GM12878 (cell line): ENCODE measurements around the gene PODXL2. TPM values are rescaled to one million over a fixed set of nuclear protein-coding genes. Genes with fewer than 3 reads are reported as not detected.

Experiments used
- ATAC-seq: fragments of 200-7000 bp; cut with Tn5 transposase; 3 replicates; pipeline ENCODE4 v1.9.1; 2020; ENCODE audit warnings: mild to moderate bottlenecking, moderate library complexity
- BruUV-seq: library from RNA; stranded (reverse); fragments of 400-500 nt; replicated peaks from 2 replicates; lab custom pipeline; 2021; lab: Mats Ljungman, UMichigan
- CTCF ChIA-PET: fragments of 300-600 bp; sonication (Branson Sonifier 250); formaldehyde crosslinking; extraction: SDS; loops from one replicate; lab custom pipeline; 2021; ENCODE audit warnings: inconsistent platforms; lab: Yijun Ruan, JAX
- POLR2A ChIA-PET: fragments of 350-600 bp; formaldehyde crosslinking; extraction: SDS; loops from one replicate; lab custom pipeline; 2021; ENCODE audit warnings: inconsistent platforms; lab: Charles Lee
- RAD21 ChIA-PET: fragments of 300-600 bp; sonication (Branson Sonifier 250); formaldehyde crosslinking; loops from one replicate; lab custom pipeline; 2023; ENCODE audit warnings: antibody characterized with exemption; ENCODE audit not compliant: unreplicated experiment; lab: Charles Lee
- SMC1A ChIA-PET: fragments of 300-600 bp; sonication (Branson Sonifier 250); formaldehyde crosslinking; loops from one replicate; lab custom pipeline; 2023; ENCODE audit not compliant: unreplicated experiment, uncharacterized antibody; lab: Charles Lee
- DNase-seq: peaks from one replicate; pipeline ENCODE4 v3.0.0-alpha.2; 2011; ENCODE audit warnings: low read depth, low spot score
- FAIRE-seq: peaks from 3 replicates; lab custom pipeline; 2011; peaks lifted over from hg19 to GRCh38; lab: Jason Lieb, UNC
- H2AFZ ChIP-seq: 2 replicates; pipeline ENCODE4 v1.6.0; 2011; ENCODE audit warnings: low read depth, low read length, control low read depth; ENCODE audit not compliant: control insufficient read depth
- H3K27ac ChIP-seq: 2 replicates; pipeline ENCODE4 v1.5.1; 2011; ENCODE audit warnings: control low read depth; ENCODE audit not compliant: control insufficient read depth, insufficient read depth
- H3K27me3 ChIP-seq, 2 experiments: replicated peaks in 1 of 2; 2 replicates each; pipeline versions ENCODE4 v1.6.0 to v1.6.1; 2011; ENCODE audit warnings: low read length in 1 of 2; ENCODE audit not compliant: control insufficient read depth in 2 of 2, insufficient read depth in 2 of 2
- H3K36me3 ChIP-seq, 2 experiments: 2 replicates each; pipeline ENCODE4 v1.5.1; 2011; ENCODE audit warnings: low read length in 1 of 2; ENCODE audit not compliant: control insufficient read depth in 2 of 2, insufficient read depth in 2 of 2
- H3K4me1 ChIP-seq: 2 replicates; pipeline ENCODE4 v1.6.1; 2011; ENCODE audit warnings: mild to moderate bottlenecking, low read length, moderate library complexity, mixed read lengths; ENCODE audit not compliant: control insufficient read depth, insufficient read depth
- H3K4me2 ChIP-seq: 2 replicates; pipeline ENCODE4 v1.6.0; 2011; ENCODE audit warnings: control low read depth; ENCODE audit not compliant: control insufficient read depth, insufficient read depth
- H3K4me3 ChIP-seq: fragments of 200-600 bp; sonication (generic); 2 replicates; pipeline ENCODE4 v1.5.1; 2016
- H3K79me2 ChIP-seq: 2 replicates; pipeline ENCODE4 v1.6.0; 2011; ENCODE audit warnings: low read length; ENCODE audit not compliant: control insufficient read depth, insufficient read depth
- H3K9ac ChIP-seq: 2 replicates; pipeline ENCODE4 v1.8.0; 2011; ENCODE audit warnings: low read length, control low read depth, mixed read lengths; ENCODE audit not compliant: control insufficient read depth, insufficient read depth
- H3K9me3 ChIP-seq: replicated peaks from 3 replicates; pipeline ENCODE4 v1.5.1; 2011; ENCODE audit warnings: mild to moderate bottlenecking, low read length; ENCODE audit not compliant: control insufficient read depth, insufficient read depth
- H4K20me1 ChIP-seq: 2 replicates; pipeline ENCODE4 v1.6.0; 2011; ENCODE audit not compliant: control insufficient read depth, insufficient read depth
- CBFB ChIP-seq: IDR thresholded peaks from 2 replicates; pipeline ENCODE4 v1.6.1; 2016; ENCODE audit warnings: antibody characterized with exemption, low read depth
- JUND ChIP-seq: IDR thresholded peaks from 2 replicates; pipeline ENCODE4 v1.6.1; 2012; ENCODE audit warnings: low read depth, mild to moderate bottlenecking, low read length, improper control_type of control experiment, moderate library complexity
- NFYB ChIP-seq: IDR thresholded peaks from 2 replicates; pipeline ENCODE4 v1.6.1; 2011; ENCODE audit warnings: low read depth, mild to moderate bottlenecking, low read length, improper control_type of control experiment, moderate library complexity; ENCODE audit not compliant: insufficient read depth
- NKRF ChIP-seq: fragments of 450-650 bp; conservative IDR thresholded peaks from 2 replicates; pipeline ENCODE4 v1.6.1; 2017; ENCODE audit warnings: mild to moderate bottlenecking, moderate library complexity
- PAX5 ChIP-seq: IDR thresholded peaks from 2 replicates; pipeline ENCODE4 v1.6.1; 2011; ENCODE audit warnings: low read depth, low read length, borderline replicate concordance
- PBX3 ChIP-seq: IDR thresholded peaks from 2 replicates; pipeline ENCODE4 v1.6.1; 2011; ENCODE audit warnings: mild to moderate bottlenecking, low read depth, low read length, moderate library complexity; ENCODE audit not compliant: insufficient replicate concordance
- RELB ChIP-seq: fragments of 450-650 bp; IDR thresholded peaks from 2 replicates; pipeline ENCODE4 v1.6.1; 2017; ENCODE audit warnings: low read depth, mild to moderate bottlenecking, moderate library complexity
- SIX5 ChIP-seq: IDR thresholded peaks from 2 replicates; pipeline ENCODE4 v1.6.1; 2011; ENCODE audit warnings: mild to moderate bottlenecking, low read depth, low read length, moderate library complexity; ENCODE audit not compliant: severe bottlenecking
- STAT1 ChIP-seq: fragments of 450-650 bp; conservative IDR thresholded peaks from 2 replicates; pipeline ENCODE4 v1.6.1; 2014; ENCODE audit warnings: antibody characterized with exemption, mild to moderate bottlenecking
- WRNIP1 ChIP-seq: IDR thresholded peaks from 2 replicates; pipeline ENCODE4 v1.6.1; 2011; ENCODE audit warnings: low read depth, low read length, improper control_type of control experiment, borderline replicate concordance
- ZBTB40 ChIP-seq: fragments of 450-650 bp; IDR thresholded peaks from 2 replicates; pipeline ENCODE4 v1.6.1; 2016; ENCODE audit warnings: mild to moderate bottlenecking, moderate library complexity, borderline replicate concordance
- ZNF24 ChIP-seq: fragments of 450-650 bp; IDR thresholded peaks from 2 replicates; pipeline ENCODE4 v1.6.1; 2017; ENCODE audit warnings: antibody characterized with exemption, mild to moderate bottlenecking
- WGBS: methylation state at CpG from one replicate; pipeline ENCODE4 v1.1.6; 2016; ENCODE audit warnings: low lambda C conversion rate; ENCODE audit not compliant: insufficient replicate concordance, insufficient coverage; ENCODE audit errors: missing lambda C conversion rate; 5-methylcytosine and 5-hydroxymethylcytosine counted together
- in situ Hi-C: fragments of 300-500 bp; cut with MboI; formaldehyde crosslinking; loops from 9 replicates; pipeline ENCODE4 v1.14.3; 2018; ENCODE audit warnings: mixed read lengths
- intact Hi-C: fragments of 100-400 bp; cut with micrococcal nuclease; formaldehyde crosslinking; loops from one replicate; pipeline ENCODE4 v1.14.2; 2022; ENCODE audit not compliant: unreplicated experiment
- polyA plus RNA-seq, 11 experiments: library from polyadenylated mRNA; depleted of rRNA in 4 of 11; unstranded in 6 of 11; stranded (reverse) in 5 of 11; fragments of >200 nt; fragmentation: Nextera tagmentation in 4 of 11; fragmentation: Illumina TruSeq in 1 of 11; extraction: Ambion mirVana in 4 of 11; extraction: Trizol in 1 of 11; gene quantifications; 1 replicate in 1 of 11; 2 replicates in 10 of 11; pipeline versions ENCODE4 v1.2.1 to v1.2.3, GENCODE V29; 2011 to 2016; ENCODE audit warnings: inconsistent platforms in 2 of 11, missing spikeins in 2 of 11, low read depth in 1 of 11
- total RNA-seq, 4 experiments: library from RNA; depleted of rRNA in 3 of 4; stranded (reverse); fragments of >200 nt in 3 of 4; fragmentation: Illumina TruSeq in 1 of 4; extraction: Trizol in 1 of 4; gene quantifications; 2 replicates each; pipeline versions ENCODE4 v1.2.1 to v1.2.3, GENCODE V29; 2013 to 2021

Gene PODXL2
- total and polyA plus RNA-seq, 10 of the 15 experiments (the other 5 are each of a cell fraction or from before 2014, with no cell fraction given): 0.03 to 24.4 (median 13.6) TPM; not detected in 2

- WGBS: 93% methylated on average over 26 of the region's 26 CpGs
- FAIRE-seq: no peak
- TF ChIP-seq PAX5: no peak
- no peak for TF ChIP-seq NKRF
- no peak for TF ChIP-seq CBFB
- TF ChIP-seq STAT1: no peak
- no peak for TF ChIP-seq RELB
- no peak for TF ChIP-seq WRNIP1
- no peak for TF ChIP-seq ZBTB40
- no peak for TF ChIP-seq NFYB
- no peak for TF ChIP-seq JUND
- TF ChIP-seq SIX5: no peak
- TF ChIP-seq PBX3: no peak
- no peak for TF ChIP-seq ZNF24
Observed at GRCh38 chr3:127616836-127617605, 12.0 kb upstream of the PODXL2 start.

More at GRCh38 chr3:127616836-127617605, 12.0 kb upstream of the PODXL2 start:
- Histone ChIP-seq H3K4me3 (no peak overlapping the region), H3K36me3 (peaks cover 56 to 57% of the 10 kb centered on the region in 2 experiments), H4K20me1 (no peaks in the 10 kb centered on the region), H3K79me2 (no peaks in the 10 kb centered on the region), H3K9me3 (no peaks in the 10 kb centered on the region), H3K27ac (no peak overlapping the region), H3K27me3 (no peaks in the 10 kb centered on the region), H3K4me1 (no peaks in the 10 kb centered on the region), H2AFZ (no peak overlapping the region), H3K4me2 (no peak overlapping the region), H3K9ac (no peak overlapping the region)
- ChIA-PET CTCF (no interaction called here), RAD21 (no interaction called here), POLR2A (no interaction called here), SMC1A (no interaction called here)
- intact Hi-C loops (no loop called here), in situ Hi-C loops (no loop called here)
- ATAC-seq (no peak), DNase-seq (no peak)
- no TSS peak for BruUV-seq
